ENCODE measurements around the gene HPD.

HPD gene

GRCh38 chr12:121810234-121810817, 48.3 kb downstream of the HPD start:
- FAIRE-seq = no peak

- FAIRE-seq = no peak
These were observed 48.9 kb downstream of the HPD start for GRCh38 chr12:121809712-121810116.

GRCh38 chr12:121808623-121809022, 50.0 kb downstream of the HPD start:
- FAIRE-seq = no peak

- no peak for FAIRE-seq
These were observed 50.9 kb downstream of the HPD start for GRCh38 chr12:121807642-121808347.

GRCh38 chr12:121806546-121807423, 51.9 kb downstream of the HPD start:
- FAIRE-seq = no peak

DNA sequence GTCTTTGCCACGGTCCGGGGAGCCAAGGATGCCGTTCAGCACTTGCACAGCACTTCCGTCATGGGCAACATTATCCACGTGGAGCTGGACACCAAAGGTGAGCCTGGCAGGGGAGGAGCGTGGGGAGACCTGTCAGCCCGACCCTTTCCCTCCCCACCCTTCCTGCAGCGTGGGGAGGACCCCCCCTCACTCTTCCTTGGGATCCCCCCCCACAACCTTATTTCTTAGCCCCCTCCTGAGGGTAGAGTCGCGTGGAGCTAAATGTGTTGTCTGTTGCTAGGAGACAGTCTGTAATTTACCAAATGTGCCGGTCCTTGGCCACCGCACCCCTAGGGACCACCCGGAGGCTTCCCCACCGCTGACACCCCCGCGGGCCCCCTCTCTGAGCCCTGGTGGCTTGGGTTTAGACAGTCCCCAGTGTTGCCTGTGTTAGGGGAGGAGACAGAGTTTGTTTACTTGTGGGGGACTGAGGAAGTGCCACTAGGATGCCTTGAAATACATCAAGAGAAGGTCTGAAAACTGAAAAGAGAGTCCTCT, 52.6 kb downstream of the HPD start:
- FAIRE-seq = no peak

GRCh38 chr12:121805171-121806008, 53.3 kb downstream of the HPD start:
- no peak for FAIRE-seq

- FAIRE-seq = no peak
These were observed 54.1 kb downstream of the HPD start for GRCh38 chr12:121804417-121805111.

- no peak for FAIRE-seq
These were observed 54.7 kb downstream of the HPD start, which contains the start of gene SETD1B for GRCh38 chr12:121803861-121804416. TSS of gene SETD1B (plus strand) at chr12:121804009. CDS start at chr12:121804738, 729 bp downstream.

DNA sequence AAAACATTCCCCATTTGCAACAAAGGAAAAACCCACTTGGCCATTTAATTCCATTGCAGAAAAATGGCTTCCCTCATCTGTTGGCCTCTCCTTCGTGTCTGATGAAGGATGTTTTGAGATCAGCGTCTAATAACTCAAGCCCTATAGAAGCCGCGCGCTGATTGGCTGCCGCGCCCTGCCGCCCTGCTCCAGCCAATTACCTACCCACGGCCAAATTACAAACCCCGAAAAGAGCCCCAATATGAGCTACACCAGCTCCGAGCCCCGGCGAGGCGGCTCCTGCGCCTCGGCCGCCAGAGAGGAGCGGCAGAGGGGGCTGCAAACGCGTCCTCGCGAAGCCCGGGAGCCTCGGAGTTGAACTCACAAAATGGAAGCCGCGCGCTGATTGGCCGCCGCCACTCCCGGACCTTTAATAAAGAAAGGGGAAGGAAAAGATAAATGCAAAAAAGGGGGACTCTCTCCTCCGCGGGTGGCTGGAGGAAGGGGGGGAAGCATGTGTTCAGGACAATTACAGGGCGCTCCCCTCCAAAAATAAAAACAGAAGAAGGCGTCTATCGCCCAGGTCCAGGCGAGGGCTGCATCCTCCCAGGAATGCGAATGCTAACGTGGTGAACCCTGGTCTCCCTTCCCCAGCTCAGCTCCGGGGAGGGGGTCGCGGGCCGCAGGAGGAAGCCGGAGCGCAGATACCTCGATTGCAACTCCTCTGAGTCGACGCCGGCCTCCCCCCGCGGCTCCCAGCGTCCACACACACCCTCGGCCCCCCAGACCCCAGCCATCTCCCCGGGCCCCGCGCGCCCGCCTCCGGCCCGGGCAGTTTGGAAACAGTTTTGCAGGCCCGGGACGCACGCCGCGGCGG, 55.6 kb downstream of the HPD start:
- no peak for FAIRE-seq

GRCh38 chr12:121802485-121802842, 56.2 kb downstream of the HPD start:
- FAIRE-seq = no peak

GRCh38 chr12:121801595-121802484, 56.8 kb downstream of the HPD start:
- FAIRE-seq = no peak

GRCh38 chr12:121800694-121801594, 57.7 kb downstream of the HPD start:
- no peak for FAIRE-seq

GRCh38 chr12:121799842-121800693, 58.6 kb downstream of the HPD start:
- no peak for FAIRE-seq

GRCh38 chr12:121799156-121799841, 59.4 kb downstream of the HPD start:
- FAIRE-seq = no peak

DNA sequence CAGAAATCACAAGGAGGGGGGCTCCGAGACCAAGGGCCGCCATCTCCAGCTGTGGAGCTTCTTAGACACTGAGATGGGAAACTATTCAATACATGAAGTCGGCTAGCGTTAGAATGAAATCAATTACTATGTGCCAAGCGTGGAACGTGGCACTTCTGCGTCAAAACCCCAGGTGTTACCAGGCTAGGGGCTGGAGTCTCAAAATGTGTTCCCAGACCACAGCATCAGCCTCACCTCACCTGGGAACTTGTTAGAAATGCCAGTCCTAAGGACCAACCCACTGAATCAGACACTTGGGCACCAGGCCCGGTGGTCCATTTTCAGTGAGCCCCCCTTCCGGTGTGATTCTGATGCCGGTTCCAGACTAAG, 59.9 kb downstream of the HPD start:
- no peak for FAIRE-seq
